H1 (cell line): ENCODE measurements around the gene POU2AF3. TPM values are rescaled to one million over a fixed set of nuclear protein-coding genes. Genes with fewer than 3 reads are reported as not detected.

ENCODE experiments used
- GTF2F1 ChIP-seq: IDR thresholded peaks from 2 replicates; pipeline ENCODE4 v1.6.1; 2012; ENCODE audit warnings: low read depth, low read length, improper control_type of control experiment, borderline replicate concordance
- KDM5A ChIP-seq: fragments of 200-600 bp; IDR thresholded peaks from 2 replicates; pipeline ENCODE4 v1.7.1; 2012; ENCODE audit warnings: mild to moderate bottlenecking, low read length, inconsistent platforms, mixed read lengths
- NANOG ChIP-seq: IDR thresholded peaks from 2 replicates; pipeline ENCODE4 v1.6.1; 2011; ENCODE audit warnings: low read length, low read depth, mild to moderate bottlenecking, inconsistent platforms; ENCODE audit not compliant: insufficient read depth, poor library complexity, severe bottlenecking
- RNF2 ChIP-seq: fragments of 200-900, 300-1000 bp; sonication (generic); IDR thresholded peaks from 2 replicates; pipeline ENCODE4 v1.7.1; 2016; ENCODE audit warnings: borderline replicate concordance, low read depth, mild to moderate bottlenecking, antibody characterized with exemption, low read length; ENCODE audit not compliant: poor library complexity, severe bottlenecking; ENCODE audit errors: missing control alignments
- polyA plus RNA-seq, 7 experiments: library from polyadenylated mRNA; depleted of rRNA in 3 of 7; stranded (reverse) in 5 of 7; unstranded in 2 of 7; fragments of >200 nt in 5 of 7; fragments of 200-250 nt in 2 of 7; gene quantifications; 1 replicate in 5 of 7; 2 replicates in 1 of 7; 4 replicates in 1 of 7; pipeline versions ENCODE4 v1.2.1 to v1.2.3, GENCODE V29; 2011 to 2013; ENCODE audit warnings: missing spikeins in 2 of 7, mixed read lengths in 2 of 7
- total RNA-seq: library from RNA; stranded (reverse); fragmentation: NEBNext Ultra II Directional; extraction: Animal tissue kit (Norgen Biotek cat#: 25700); gene quantifications from 2 replicates; pipeline ENCODE4 v1.2.1, GENCODE V29; 2021

The POU2AF3 gene
- total and polyA plus RNA-seq, 2 of the 8 experiments (the other 6 are each of a cell fraction or from before 2014, with no cell fraction given) = 1.2 to 5.7 TPM

GRCh38 chr11:111320728-111321568 lies 22.6 kb downstream of the POU2AF3 start (continued):
- TF ChIP-seq NANOG (no peak), GTF2F1 (no peak), KDM5A (no peak), RNF2 (no peak)
